ENCODE data around the gene THOP1.

Gene THOP1

GRCh38 chr19:2762783-2763496, 22.4 kb upstream of the THOP1 start:
- no peak for DNase-seq (ENCODE audit: low spot score)

DNA sequence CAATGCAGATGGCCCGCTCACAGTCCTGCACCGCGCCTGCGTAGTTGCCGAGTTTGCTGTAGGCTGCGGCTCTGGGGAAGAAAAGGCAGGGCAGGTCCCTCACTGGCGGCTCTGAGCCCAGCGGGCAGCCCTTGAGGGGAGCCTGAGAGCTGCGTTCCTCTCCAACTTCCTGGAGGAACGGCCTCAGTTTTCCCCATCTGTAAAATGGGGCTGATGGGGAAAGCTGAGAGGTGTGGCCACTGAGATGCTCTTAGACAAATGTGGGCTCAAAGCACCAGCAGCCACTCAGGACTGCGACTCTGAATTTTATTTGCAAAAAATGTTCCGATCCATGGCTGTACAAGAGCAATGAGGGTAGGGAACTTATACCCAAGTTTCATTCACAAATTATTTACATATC, 21.6 kb upstream of the THOP1 start:
- no peak for DNase-seq (ENCODE audit: low spot score)

- DNase-seq (ENCODE audit: low spot score) = no peak
These were observed 20.4 kb upstream of the THOP1 start for GRCh38 chr19:2764945-2765344.

DNA sequence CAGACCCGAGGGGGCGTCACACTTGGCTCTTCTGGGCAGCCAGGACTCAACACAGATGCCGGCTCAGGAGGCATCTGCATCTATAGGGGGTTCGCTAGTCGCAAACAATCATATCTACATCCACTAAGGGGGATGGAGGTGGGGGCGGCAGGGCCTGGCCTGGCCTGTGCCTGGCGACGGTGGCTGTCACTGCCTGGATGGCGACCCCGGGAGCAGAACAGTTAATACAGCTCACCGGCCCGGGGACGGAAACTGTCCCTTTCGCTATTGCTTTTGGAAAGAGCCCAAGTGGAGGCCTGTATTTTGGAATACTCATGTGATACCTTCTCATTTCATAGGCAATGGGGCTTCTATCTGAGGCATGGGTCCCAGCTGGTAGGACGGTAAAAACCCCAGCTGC, 19.9 kb upstream of the THOP1 start:
- no peak for DNase-seq (ENCODE audit: low spot score)

DNA sequence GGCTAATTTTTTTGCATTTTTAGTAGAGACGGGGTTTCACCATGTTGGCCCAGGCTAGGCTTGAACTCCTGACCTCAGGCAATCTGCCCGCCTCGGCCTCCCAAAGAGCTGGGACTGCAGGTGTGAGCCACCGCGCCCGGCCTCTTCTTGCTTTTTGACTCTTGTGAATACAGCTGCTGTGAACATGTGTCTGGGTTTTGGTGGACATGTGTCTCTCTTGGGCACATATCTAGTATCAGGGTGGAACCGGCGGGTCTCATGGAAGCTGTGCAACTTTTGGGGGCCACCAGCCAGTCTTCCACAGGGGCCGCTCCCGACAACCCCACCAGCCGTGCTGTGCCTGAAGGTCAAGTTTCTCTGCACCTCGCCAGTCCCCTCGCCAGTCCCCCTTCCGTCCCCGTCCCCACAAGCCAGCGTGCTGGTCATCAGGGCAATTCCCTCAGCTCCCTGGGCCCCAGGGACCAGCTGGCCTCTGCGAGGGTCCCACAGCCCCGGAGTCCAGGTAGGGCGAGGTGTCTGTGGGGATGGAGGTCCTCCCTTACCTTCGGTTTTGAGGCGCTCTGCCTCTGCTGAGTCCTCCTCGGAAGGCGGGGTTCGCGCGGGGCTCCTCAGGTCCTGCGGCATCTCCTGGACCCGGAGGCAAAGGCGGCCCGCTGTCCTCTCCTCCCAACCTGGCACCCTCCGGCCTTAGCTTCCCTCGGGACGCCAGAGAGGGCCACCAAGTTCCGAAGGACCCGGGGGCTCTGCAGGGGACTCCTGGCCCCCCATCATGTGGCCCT, 18.5 kb upstream of the THOP1 start:
- DNase-seq (ENCODE audit: low spot score) = no peak

- DNase-seq (ENCODE audit: low spot score) = no peak
These were observed 17.6 kb upstream of the THOP1 start for GRCh38 chr19:2767688-2768087.

- no peak for DNase-seq (ENCODE audit: low spot score)
These were observed 16.8 kb upstream of the THOP1 start for GRCh38 chr19:2768365-2769132.

- DNase-seq (ENCODE audit: low spot score) = no peak
These were observed 16.1 kb upstream of the THOP1 start for GRCh38 chr19:2769218-2769617.

- DNase-seq (ENCODE audit: low spot score) = no peak
These were observed 15.0 kb upstream of the THOP1 start for GRCh38 chr19:2770055-2771013.

DNA sequence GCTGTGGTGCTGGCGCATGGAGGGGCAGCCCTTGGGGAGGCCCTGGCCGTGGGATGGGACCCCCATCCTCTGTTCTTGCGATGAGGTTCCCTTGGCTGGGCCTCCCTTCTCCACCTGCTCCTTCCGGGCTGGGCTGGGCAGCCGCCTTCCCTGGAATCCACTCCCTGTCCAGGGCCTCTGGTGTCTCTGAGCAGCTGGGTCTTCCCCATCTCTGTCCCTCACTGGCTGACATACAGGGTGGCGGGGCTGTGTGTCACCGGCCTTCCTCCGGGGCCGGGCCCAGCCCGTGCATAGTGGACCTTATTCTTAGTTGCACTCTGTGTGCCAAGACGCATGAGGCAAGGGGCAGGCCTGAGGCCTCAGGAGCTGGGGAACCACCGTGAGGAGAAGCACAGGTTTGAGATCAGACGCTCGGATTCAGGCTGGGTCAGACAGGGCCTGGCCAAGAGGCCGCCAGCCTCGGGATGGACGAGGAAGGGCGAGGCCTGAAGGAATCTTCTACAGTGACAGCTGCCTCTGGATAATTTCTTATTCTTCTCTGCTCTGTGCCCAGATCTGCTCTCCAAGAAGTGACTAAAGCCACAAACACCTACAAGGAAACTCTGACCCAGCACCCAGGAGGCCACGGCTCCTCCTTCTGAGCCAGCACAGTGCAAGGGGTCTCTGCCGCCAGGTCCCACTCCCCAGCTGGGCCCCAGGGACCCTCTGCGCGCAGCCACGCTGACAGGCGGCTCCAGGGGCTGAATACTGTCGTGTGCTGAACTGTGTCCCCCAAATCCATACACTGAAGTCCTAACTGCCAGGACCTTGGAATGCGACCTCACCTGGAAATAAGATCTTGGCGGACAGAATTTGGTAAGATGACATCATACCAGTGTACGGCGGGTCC, 13.3 kb upstream of the THOP1 start:
- DNase-seq (ENCODE audit: low spot score) = no peak

DNA sequence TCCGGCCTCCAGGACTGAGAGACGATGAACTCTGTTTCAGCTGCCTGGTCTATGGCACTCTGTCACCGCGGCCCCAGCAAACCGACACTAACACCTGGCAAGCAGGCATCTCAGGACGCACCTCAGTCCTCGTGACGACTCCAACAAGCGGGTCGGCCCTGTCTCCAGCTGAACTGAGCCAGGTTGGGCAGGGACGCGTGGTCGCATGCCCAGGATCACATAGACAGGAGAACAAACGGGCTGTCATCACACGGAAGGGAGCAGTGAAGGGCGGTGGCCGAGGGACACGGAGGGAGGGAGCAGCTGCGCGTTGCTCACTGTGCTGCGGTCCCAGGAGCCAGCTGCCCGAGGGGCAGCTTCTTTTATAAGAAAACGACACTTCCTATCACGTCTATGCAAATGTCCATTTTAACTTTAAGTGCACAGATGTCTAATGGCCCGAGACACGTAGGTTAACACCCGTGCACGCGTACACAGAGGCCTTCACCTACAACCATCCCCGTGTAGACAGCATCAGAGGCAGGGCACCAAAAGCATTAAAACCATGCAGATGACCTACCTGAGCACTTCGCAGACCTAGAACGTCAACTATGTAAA, 11.1 kb upstream of the THOP1 start:
- DNase-seq (ENCODE audit: low spot score) = no peak

GRCh38 chr19:2774953-2775555, 10.2 kb upstream of the THOP1 start:
- DNase-seq (ENCODE audit: low spot score) = no peak

- peak; percentile 54 for DNase-seq (ENCODE audit: low spot score)
These were observed 9.5 kb upstream of the THOP1 start for GRCh38 chr19:2775556-2776430.

- DNase-seq (ENCODE audit: low spot score) = no peak
These were observed 7.2 kb upstream of the THOP1 start for GRCh38 chr19:2777952-2778683.

DNA sequence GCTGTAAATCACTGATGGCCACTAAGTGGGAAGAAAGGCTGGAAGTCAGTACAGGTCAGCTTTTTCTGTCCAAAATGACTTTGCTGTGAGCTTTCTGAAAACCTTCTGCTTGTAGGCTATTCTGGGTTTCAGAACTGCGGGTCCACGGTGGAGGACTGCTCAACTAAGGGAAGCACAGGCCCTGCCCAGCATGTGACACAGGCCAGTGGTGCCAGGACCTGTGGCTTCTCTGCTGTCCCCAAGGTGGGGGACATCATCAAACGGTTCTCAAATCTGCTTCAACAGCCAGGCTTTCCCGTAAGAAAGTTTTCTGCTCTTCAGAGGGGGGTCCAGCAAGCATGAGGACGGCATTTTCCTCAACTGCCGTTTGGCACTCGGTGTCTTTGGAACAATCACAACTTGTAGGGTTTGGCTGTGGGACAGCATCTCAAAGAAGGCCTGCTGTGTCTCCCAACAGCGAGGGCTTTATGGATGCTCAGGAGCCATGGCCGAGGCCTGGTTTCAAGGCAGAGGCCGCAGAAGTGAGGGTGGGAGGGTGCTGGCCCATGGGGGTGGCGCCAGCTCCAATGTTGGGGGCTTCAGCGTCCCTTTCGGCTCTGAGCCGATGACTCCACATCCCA, 6.1 kb upstream of the THOP1 start:
- DNase-seq (ENCODE audit: low spot score) = no peak

DNA sequence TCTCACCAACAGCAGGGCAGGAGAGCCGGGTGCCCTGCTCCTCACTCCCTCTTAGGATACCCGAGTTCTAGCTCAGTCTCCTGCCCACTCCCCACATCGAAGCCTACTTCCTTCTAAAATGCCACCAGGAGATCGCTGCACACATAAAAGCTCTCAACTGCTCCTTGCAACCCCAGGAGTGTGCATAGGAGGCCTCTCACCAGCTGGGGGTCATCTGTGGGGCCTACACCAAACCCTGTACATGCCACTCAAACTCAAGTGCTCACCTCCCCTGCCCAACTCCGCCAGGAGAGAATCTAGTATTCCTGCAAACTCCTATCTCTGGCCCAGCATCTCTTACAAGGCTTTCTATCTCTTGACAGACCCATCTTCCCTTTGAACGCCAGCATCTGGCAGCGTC, 5.0 kb upstream of the THOP1 start:
- no peak for DNase-seq (ENCODE audit: low spot score)

- no peak for DNase-seq (ENCODE audit: low spot score)
These were observed 2.9 kb upstream of the THOP1 start for GRCh38 chr19:2782329-2782935.

Measured in CD4-positive, alpha-beta T cell treated with Interleukin-6 at 100 ng/mL for 8 hours (primary cell).